Esophagus muscularis mucosa (tissue), 4 donors: ENCODE measurements around the gene WBP11. TPM values are rescaled to one million over a fixed set of nuclear protein-coding genes. Genes with fewer than 3 reads are reported as not detected.

Source experiments
- DNase-seq: peaks from one replicate; pipeline ENCODE4 v3.0.0-alpha.2; 2017; ENCODE audit errors: extremely low spot score
- H3K27ac ChIP-seq, 4 donors: fragments of 200-600 bp; sonication (generic); replicated peaks in 1 of 4; 1 replicate in 3 of 4; 2 replicates in 1 of 4; pipeline ENCODE4 v1.5.1; 2016 to 2019; ENCODE audit warnings: mild to moderate bottlenecking in 1 of 4
- H3K27me3 ChIP-seq, 4 donors: fragments of 200-600 bp; sonication (generic); one replicate each; pipeline versions ENCODE4 v1.5.1 to v1.6.0; 2016 to 2019
- H3K36me3 ChIP-seq, 4 donors: fragments of 200-600 bp; sonication (generic); one replicate each; pipeline ENCODE4 v1.5.1; 2016 to 2019
- H3K4me1 ChIP-seq, 4 donors: fragments of 200-600 bp; sonication (generic); one replicate each; pipeline ENCODE4 v1.5.1; 2016 to 2019
- H3K4me3 ChIP-seq, 4 donors: fragments of 200-600 bp; sonication (generic); 1 replicate in 2 of 4; 2 replicates in 2 of 4; pipeline ENCODE4 v1.5.1; 2016 to 2019; ENCODE audit warnings: mild to moderate bottlenecking in 4 of 4, moderate library complexity in 1 of 4
- H3K9me3 ChIP-seq, 4 donors: fragments of 200-600 bp; sonication (generic); 1 replicate in 3 of 4; 2 replicates in 1 of 4; pipeline ENCODE4 v1.5.1; 2016 to 2019
- CTCF ChIP-seq, 3 experiments: fragments of 200-600 bp in 2 of 3; fragments of 450-650 bp in 1 of 3; sonication (generic) in 2 of 3; IDR thresholded peaks; one replicate each; pipeline ENCODE4 v1.5.1; 2017 to 2019; ENCODE audit warnings: antibody characterized with exemption in 3 of 3, mild to moderate bottlenecking in 2 of 3, moderate library complexity in 1 of 3
- EP300 ChIP-seq: sonication (generic); formaldehyde crosslinking; IDR thresholded peaks from one replicate; pipeline ENCODE4 v1.6.1; 2017; ENCODE audit warnings: antibody characterized with exemption
- POLR2A ChIP-seq: fragments of 450-650 bp; IDR thresholded peaks from one replicate; pipeline ENCODE4 v1.6.1; 2017; ENCODE audit warnings: antibody characterized with exemption, moderate library complexity, mild to moderate bottlenecking, low read depth
- POLR2AphosphoS5 ChIP-seq, 2 donors: sonication (generic); formaldehyde crosslinking; IDR thresholded peaks; one replicate each; pipeline ENCODE4 v1.6.1; 2017; ENCODE audit warnings: antibody characterized with exemption in 2 of 2
- WGBS: methylation state at CpG from one replicate; pipeline ENCODE4 v1.1.5; 2018; 5-methylcytosine and 5-hydroxymethylcytosine counted together
- intact Hi-C: fragments of 100-400 bp; cut with DNase I; formaldehyde crosslinking; loops from one replicate; pipeline ENCODE4 v1.15.1; 2023
- total RNA-seq, 4 donors: library from RNA; depleted of rRNA; stranded (reverse); fragments of >200 nt; gene quantifications; one replicate each; pipeline versions ENCODE4 v1.1.0 to v1.2.1, GENCODE V29; 2016

WBP11 gene
- total RNA-seq, 4 donors from 2014 or later = 18.2 to 25.7 (median 19.1) TPM

- Histone ChIP-seq H3K4me3 (no peak overlapping the region), H3K36me3 (peaks cover 13 to 36% (median 25%) of the 10 kb centered on the region in 4 donors), H3K4me1 (no peaks in the 10 kb centered on the region), H3K9me3 (no peaks in the 10 kb centered on the region), H3K27ac (no peak overlapping the region), H3K27me3 (no peaks in the 10 kb centered on the region)
- DNase-seq = no peak
- TF ChIP-seq POLR2AphosphoS5 (IDR thresholded peaks at IDR 0.05) (no peak), CTCF (IDR thresholded peaks at IDR 0.05) (no peak), EP300 (no peak), POLR2A (no peak)
- intact Hi-C loops = no loop called here
Observed at GRCh38 chr12:14782756-14783155, 20.5 kb downstream of the WBP11 start.

- H3K9me3 ChIP-seq = no peaks in the 10 kb centered on the region
- H3K4me1 ChIP-seq = peaks cover 0 to 4% (median 0%) of the 10 kb centered on the region in 4 donors
- peaks cover 1 to 24% (median 14%) of the 10 kb centered on the region in 4 donors for H3K36me3 ChIP-seq
- 90% methylated on average over 2 of the region's 2 CpGs for WGBS
- DNase-seq = no peak
- no peak overlapping the region for H3K4me3 ChIP-seq
- intact Hi-C loops = no loop called here
- no peak overlapping the region for H3K27ac ChIP-seq
- no peak for TF ChIP-seq EP300
- TF ChIP-seq POLR2AphosphoS5 (IDR thresholded peaks at IDR 0.05) = no peak
- TF ChIP-seq POLR2A = no peak
- TF ChIP-seq CTCF (IDR thresholded peaks at IDR 0.05) = no peak
- H3K27me3 ChIP-seq = no peaks in the 10 kb centered on the region
Observed at GRCh38 chr12:14781563-14781962, 21.7 kb downstream of the WBP11 start.

GRCh38 chr12:14780859-14781258 is 22.4 kb downstream of the WBP11 start:
- H3K36me3 ChIP-seq = peaks cover 0 to 17% (median 10%) of the 10 kb centered on the region in 4 donors
- no peaks in the 10 kb centered on the region for H3K9me3 ChIP-seq
- H3K4me1 ChIP-seq = peaks cover 2 to 11% (median 6%) of the 10 kb centered on the region in 4 donors
- no peak overlapping the region for H3K4me3 ChIP-seq
- WGBS = 89% methylated on average over 3 of the region's 3 CpGs
- H3K27ac ChIP-seq = no peak overlapping the region
- no peaks in the 10 kb centered on the region for H3K27me3 ChIP-seq
- intact Hi-C loops = no loop called here
- TF ChIP-seq POLR2AphosphoS5 (IDR thresholded peaks at IDR 0.05) (no peak), EP300 (no peak), CTCF (IDR thresholded peaks at IDR 0.05) (no peak), POLR2A (no peak)
- no peak for DNase-seq

GRCh38 chr12:14779834-14780233 is 23.4 kb downstream of the WBP11 start:
- 92% methylated on average over 2 of the region's 2 CpGs for WGBS
- Histone ChIP-seq H3K9me3 (no peaks in the 10 kb centered on the region), H3K36me3 (peaks cover 0 to 7% (median 1%) of the 10 kb centered on the region in 4 donors), H3K4me1 (peaks cover 4 to 19% (median 14%) of the 10 kb centered on the region in 4 donors), H3K4me3 (no peak overlapping the region), H3K27ac (no peak overlapping the region), H3K27me3 (no peaks in the 10 kb centered on the region)
- no peak for DNase-seq
- intact Hi-C loops = loop anchor here (10.0 kb wide), 1 partner anchor 415 kb away; the partner anchor contains the start of gene ATF7IP
- TF ChIP-seq CTCF (IDR thresholded peaks at IDR 0.05) = no peak
- no peak for TF ChIP-seq POLR2AphosphoS5 (IDR thresholded peaks at IDR 0.05)
- TF ChIP-seq POLR2A = no peak
- no peak for TF ChIP-seq EP300

- no peak overlapping the region for H3K4me3 ChIP-seq
- no peak for TF ChIP-seq POLR2AphosphoS5 (IDR thresholded peaks at IDR 0.05)
- TF ChIP-seq EP300 = no peak
- no peak for TF ChIP-seq CTCF (IDR thresholded peaks at IDR 0.05)
- TF ChIP-seq POLR2A = no peak
- peaks cover 4 to 26% (median 17%) of the 10 kb centered on the region in 4 donors for H3K4me1 ChIP-seq
- H3K27ac ChIP-seq = no peak overlapping the region
- no peak for DNase-seq
- H3K27me3 ChIP-seq = no peaks in the 10 kb centered on the region
- intact Hi-C loops = loop anchor here (10.0 kb wide), 1 partner anchor 412 kb away; the partner anchor contains the start of gene ATF7IP
- H3K9me3 ChIP-seq = no peaks in the 10 kb centered on the region
- WGBS = 67% methylated on average over 3 of the region's 3 CpGs
- H3K36me3 ChIP-seq = no peaks in the 10 kb centered on the region
Observed at GRCh38 chr12:14777271-14777670, 26.0 kb downstream of the WBP11 start.
